Activated CD4-positive, CD25-positive, alpha-beta regulatory T cell (primary cell): ENCODE results near the gene AKAP13.

ENCODE experiments used
- DNase-seq, 4 experiments: peaks; one replicate each; lab custom pipeline; 2025; lab: John Stamatoyannopoulos, UW

Gene AKAP13

GRCh38 chr15:85498471-85498870, 118.1 kb downstream of the AKAP13 start:
- no peak for DNase-seq

- DNase-seq: no peak
Observed at GRCh38 chr15:85499371-85499887, 119.0 kb downstream of the AKAP13 start.

GRCh38 chr15:85500060-85500708, 119.8 kb downstream of the AKAP13 start:
- no peak for DNase-seq

- no peak for DNase-seq
Observed at GRCh38 chr15:85500729-85501128, 120.3 kb downstream of the AKAP13 start.

- DNase-seq: no peak
Observed at GRCh38 chr15:85501574-85501973, 121.2 kb downstream of the AKAP13 start.

- no peak for DNase-seq
Observed at GRCh38 chr15:85503151-85503799, 122.9 kb downstream of the AKAP13 start.

GRCh38 chr15:85504749-85505676, 124.6 kb downstream of the AKAP13 start:
- DNase-seq: peak in 2 of 4 experiments; percentile 3 to 15

GRCh38 chr15:85507114-85507513, 126.7 kb downstream of the AKAP13 start:
- DNase-seq: no peak

GRCh38 chr15:85509973-85510372, 129.6 kb downstream of the AKAP13 start:
- no peak for DNase-seq

GRCh38 chr15:85514413-85514812, 134.0 kb downstream of the AKAP13 start:
- no peak for DNase-seq

- no peak for DNase-seq
Observed at GRCh38 chr15:85515212-85515611, 134.8 kb downstream of the AKAP13 start.

- no peak for DNase-seq
Observed at GRCh38 chr15:85517086-85517485, 136.7 kb downstream of the AKAP13 start.

GRCh38 chr15:85518979-85519761, 138.8 kb downstream of the AKAP13 start:
- DNase-seq: no peak

- no peak for DNase-seq
Observed at GRCh38 chr15:85520650-85521049, 140.2 kb downstream of the AKAP13 start.

- DNase-seq: no peak
Observed at GRCh38 chr15:85523530-85523929, 143.1 kb downstream of the AKAP13 start.

- no peak for DNase-seq
Observed at GRCh38 chr15:85525755-85526154, 145.4 kb downstream of the AKAP13 start.

- DNase-seq: no peak
Observed at GRCh38 chr15:85527895-85528294, 147.5 kb downstream of the AKAP13 start.

GRCh38 chr15:85530079-85530478, 149.7 kb downstream of the AKAP13 start:
- DNase-seq: no peak

GRCh38 chr15:85531083-85531482, 150.7 kb downstream of the AKAP13 start:
- DNase-seq: no peak

- DNase-seq: no peak
Observed at GRCh38 chr15:85532689-85533088, 152.3 kb downstream of the AKAP13 start.

GRCh38 chr15:85534031-85534430, 153.6 kb downstream of the AKAP13 start:
- no peak for DNase-seq
